IMR-90 (cell line): ENCODE measurements around the gene KLHL40.

Source experiments
- CHD1 ChIP-seq: IDR thresholded peaks from 2 replicates; pipeline ENCODE4 v1.6.1; 2012; ENCODE audit warnings: low read depth, low read length, improper control_type of control experiment
- CTCF ChIP-seq: conservative IDR thresholded peaks from 2 replicates; pipeline ENCODE4 v1.5.1; 2012; ENCODE audit warnings: mild to moderate bottlenecking, low read depth, low read length, improper control_type of control experiment
- FOS ChIP-seq: fragments of 150-350 bp; IDR thresholded peaks from 2 replicates; pipeline ENCODE4 v1.6.1; 2016; ENCODE audit warnings: low read depth, low read length
- MAZ ChIP-seq: IDR thresholded peaks from 2 replicates; pipeline ENCODE4 v1.6.1; 2012; ENCODE audit warnings: low read depth, mild to moderate bottlenecking, low read length, improper control_type of control experiment, moderate library complexity, borderline replicate concordance
- NFE2L2 ChIP-seq: fragments of 150-350 bp; IDR thresholded peaks from 2 replicates; pipeline ENCODE4 v1.6.1; 2016; ENCODE audit warnings: low read depth, mild to moderate bottlenecking, low read length
- POLR2A ChIP-seq: IDR thresholded peaks from 2 replicates; pipeline ENCODE4 v1.6.1; 2012; ENCODE audit warnings: mild to moderate bottlenecking, low read depth, low read length
- RAD21 ChIP-seq: IDR thresholded peaks from 2 replicates; pipeline ENCODE4 v1.6.1; 2012; ENCODE audit warnings: low read length, improper control_type of control experiment
- RFX5 ChIP-seq: IDR thresholded peaks from 2 replicates; pipeline ENCODE4 v1.8.0; 2012; ENCODE audit warnings: low read depth, mild to moderate bottlenecking, low read length, moderate library complexity
- SMC3 ChIP-seq: fragments of 150-350 bp; IDR thresholded peaks from 2 replicates; pipeline ENCODE4 v1.6.1; 2016; ENCODE audit warnings: low read depth, mild to moderate bottlenecking, antibody characterized with exemption, low read length, moderate library complexity
- USF2 ChIP-seq: fragments of 150-350 bp; IDR thresholded peaks from 2 replicates; pipeline ENCODE4 v1.6.1; 2017; ENCODE audit warnings: mild to moderate bottlenecking, antibody characterized with exemption, low read length, low read depth

GRCh38 chr3:42673082-42673481 is 12.3 kb upstream of the KLHL40 start:
- no peak for TF ChIP-seq CTCF
- TF ChIP-seq POLR2A = no peak
- TF ChIP-seq SMC3 = no peak
- TF ChIP-seq RFX5 = no peak
- TF ChIP-seq USF2 = no peak
- no peak for TF ChIP-seq RAD21
- TF ChIP-seq MAZ = no peak
- TF ChIP-seq FOS = no peak
- TF ChIP-seq NFE2L2 = no peak
- TF ChIP-seq CHD1 = no peak
